Measurements from ENCODE around the gene HSPA2. TPM values are rescaled to one million over a fixed set of nuclear protein-coding genes. Genes with fewer than 3 reads are reported as not detected.

HSPA2 gene
- total and polyA plus RNA-seq, 8 donors: 3.3 to 7.2 (median 5.4) TPM

DNA sequence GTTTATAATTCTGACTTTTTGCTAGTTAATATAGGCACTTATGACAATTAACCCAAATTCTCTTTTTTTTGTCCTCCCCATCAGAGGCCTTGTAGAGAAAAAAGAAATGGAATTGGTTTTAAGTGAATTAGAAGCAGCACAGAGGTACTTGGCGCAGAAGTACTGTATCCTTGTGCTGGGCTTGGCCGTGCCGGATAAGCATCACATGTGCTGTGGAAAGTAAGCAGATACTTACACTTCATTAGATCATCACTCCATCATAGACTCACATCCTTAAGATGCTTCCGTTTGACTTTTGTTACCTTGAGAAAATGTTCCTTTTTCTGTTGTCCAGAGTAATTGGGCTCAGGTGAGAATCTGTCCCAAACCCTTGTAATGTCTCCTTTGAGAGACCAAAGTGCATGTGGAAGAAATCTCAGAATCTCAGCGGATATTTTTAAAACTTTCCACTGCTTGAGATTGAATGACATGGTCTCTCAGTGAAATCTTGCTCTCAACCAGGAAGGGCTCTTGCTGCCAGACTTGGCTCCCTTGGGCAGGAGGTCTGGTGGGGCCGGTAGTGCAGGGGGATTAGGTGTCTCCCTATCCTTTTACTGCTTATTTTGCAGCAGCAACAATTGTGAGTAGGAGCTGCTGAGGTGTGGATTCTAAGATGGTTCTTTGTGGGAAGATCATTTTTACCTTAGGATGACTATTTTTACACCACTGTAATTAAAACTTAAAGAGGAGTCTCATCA is 34.0 kb downstream of the HSPA2 start:
- Histone ChIP-seq H3K4me3 (no peak overlapping the region), H3K27ac (no peak overlapping the region), H3K27me3 (no peaks in the 10 kb centered on the region), H3K9me3 (no peaks in the 10 kb centered on the region), H3K4me1 (no peaks in the 10 kb centered on the region), H3K36me3 (no peaks in the 10 kb centered on the region)
- 93 to 94% methylated on average over 6 of the region's 6 CpGs for WGBS, 2 donors
- TF ChIP-seq CTCF (IDR thresholded peaks at IDR 0.05): no peak
- FAIRE-seq (no peak), ATAC-seq (no peak), DNase-seq (no peak)
- intact Hi-C loops (cut with DNase I): no loop called here

DNA sequence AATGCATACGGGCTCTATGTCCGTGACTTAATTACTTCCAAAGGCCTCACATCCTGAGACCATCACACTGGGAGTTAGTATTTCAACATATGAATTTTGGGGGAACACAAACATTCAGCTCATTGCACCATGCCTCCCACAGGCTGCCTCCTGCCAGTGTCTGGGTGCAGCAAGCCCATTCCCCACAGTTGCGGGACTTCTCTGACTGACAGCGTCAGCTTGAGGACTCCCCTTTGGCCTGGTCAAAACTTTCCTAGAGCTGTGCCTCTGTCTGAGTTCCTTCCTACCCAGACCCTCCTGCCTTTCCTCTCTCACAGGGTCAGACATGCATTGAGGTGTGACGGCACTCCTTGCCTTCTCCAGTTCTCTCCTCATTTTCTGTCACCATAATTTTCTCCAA is 36.7 kb downstream of the HSPA2 start:
- TF ChIP-seq CTCF (IDR thresholded peaks at IDR 0.05): no peak
- Histone ChIP-seq H3K9me3 (no peaks in the 10 kb centered on the region), H3K4me3 (no peak overlapping the region), H3K27me3 (no peaks in the 10 kb centered on the region), H3K27ac (no peak overlapping the region), H3K4me1 (no peaks in the 10 kb centered on the region), H3K36me3 (no peaks in the 10 kb centered on the region)
- intact Hi-C loops (cut with DNase I): no loop called here
- DNase-seq: no peak
- FAIRE-seq: no peak
- ATAC-seq: no peak
- 76 to 85% methylated on average over 5 of the region's 5 CpGs for whole genome bisulfite sequencing, 2 donors

DNA sequence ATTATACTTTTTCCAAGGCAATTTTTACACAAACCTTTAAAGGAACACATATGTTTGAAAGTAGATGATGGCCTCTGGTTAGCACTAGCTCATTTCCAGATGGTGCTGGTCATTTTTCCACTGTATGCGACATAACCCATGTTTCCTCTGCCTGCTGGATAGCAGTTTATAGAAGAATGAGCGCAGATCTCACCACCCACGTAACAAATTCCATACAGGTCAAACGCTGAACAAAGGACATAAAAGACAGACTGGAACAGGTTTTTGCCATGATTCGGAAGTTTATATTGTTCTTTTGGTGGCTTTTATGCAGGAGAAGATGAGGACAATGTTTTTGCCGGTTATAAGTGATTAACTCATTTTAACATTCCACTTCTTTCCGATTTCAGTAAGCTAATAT is 39.9 kb downstream of the HSPA2 start:
- intact Hi-C loops (cut with DNase I): no loop called here
- Histone ChIP-seq H3K27me3 (no peaks in the 10 kb centered on the region), H3K9me3 (no peaks in the 10 kb centered on the region), H3K4me3 (no peak overlapping the region), H3K4me1 (no peaks in the 10 kb centered on the region), H3K27ac (no peak overlapping the region), H3K36me3 (no peaks in the 10 kb centered on the region)
- FAIRE-seq (no peak), ATAC-seq (no peak), DNase-seq (no peak)
- TF ChIP-seq CTCF (IDR thresholded peaks at IDR 0.05): no peak
- WGBS, 2 donors: 86% methylated on average over 7 of the region's 7 CpGs

GRCh38 chr14:64581363-64581762 is 40.8 kb downstream of the HSPA2 start:
- H3K4me1 ChIP-seq: no peaks in the 10 kb centered on the region
- no peak overlapping the region for H3K4me3 ChIP-seq
- FAIRE-seq (no peak), ATAC-seq (peak in 2 of 4 donors; percentile 41 to 68), DNase-seq (no peak)
- TF ChIP-seq CTCF (IDR thresholded peaks at IDR 0.05): no peak
- 48 to 50% methylated on average over 2 of the region's 2 CpGs for WGBS, 2 donors
- intact Hi-C loops (cut with DNase I): no loop called here
- H3K9me3 ChIP-seq: no peaks in the 10 kb centered on the region
- H3K36me3 ChIP-seq: no peaks in the 10 kb centered on the region
- no peak overlapping the region for H3K27ac ChIP-seq
- no peaks in the 10 kb centered on the region for H3K27me3 ChIP-seq

DNA sequence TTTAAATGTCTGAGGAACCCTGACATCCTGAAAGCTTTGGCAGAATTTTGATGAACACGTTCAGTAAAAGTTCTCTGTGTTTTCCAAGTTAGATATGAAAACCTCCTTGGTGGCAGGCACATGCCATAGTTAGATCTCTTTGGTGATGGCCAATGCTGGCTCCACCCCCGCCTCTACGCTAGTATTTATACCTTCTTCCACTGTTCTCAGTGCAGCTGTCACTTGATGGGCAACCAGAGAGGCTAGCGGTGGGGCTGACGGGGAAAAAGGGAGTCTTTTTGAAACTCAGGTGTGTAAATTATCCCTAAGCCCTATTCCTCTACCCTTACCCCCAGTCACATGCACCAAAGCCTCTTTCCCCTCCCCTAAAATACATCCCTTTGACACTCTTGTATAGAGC is 41.3 kb downstream of the HSPA2 start:
- TF ChIP-seq CTCF (IDR thresholded peaks at IDR 0.05): no peak
- intact Hi-C loops (cut with DNase I): no loop called here
- FAIRE-seq: no peak

More for the DNA sequence above, 41.3 kb downstream of the HSPA2 start:
- Histone ChIP-seq H3K4me1 (no peaks in the 10 kb centered on the region), H3K36me3 (no peaks in the 10 kb centered on the region), H3K27me3 (no peaks in the 10 kb centered on the region), H3K9me3 (no peaks in the 10 kb centered on the region), H3K27ac (no peak overlapping the region), H3K4me3 (no peak overlapping the region)
- ATAC-seq (peak in 1 of 4 donors; percentile 39), DNase-seq (no peak)
- WGBS, 2 donors: 66 to 73% methylated on average over 5 of the region's 5 CpGs
